Kidney epithelial cell (primary cell): ENCODE results near the gene REEP5. TPM values are rescaled to one million over a fixed set of nuclear protein-coding genes. Genes with fewer than 3 reads are reported as not detected.

Experiments used
- DNase-seq: peaks from one replicate; pipeline ENCODE4 v3.0.0-alpha.2; 2010; ENCODE audit warnings: low read depth
- H3K27me3 ChIP-seq: 2 replicates; pipeline ENCODE4 v1.6.0; 2011; ENCODE audit warnings: low read length; ENCODE audit not compliant: control insufficient read depth, insufficient read depth
- H3K36me3 ChIP-seq: 2 replicates; pipeline ENCODE4 v1.5.1; 2011; ENCODE audit warnings: low read length; ENCODE audit not compliant: control insufficient read depth, insufficient read depth
- H3K4me3 ChIP-seq: 2 replicates; pipeline ENCODE4 v1.5.1; 2011; ENCODE audit warnings: low read depth, mild to moderate bottlenecking, control low read depth, low read length
- CTCF ChIP-seq: IDR thresholded peaks from 2 replicates; pipeline ENCODE4 v1.5.1; 2011; ENCODE audit warnings: mild to moderate bottlenecking, moderate library complexity, low read length, control low read depth, inconsistent platforms; ENCODE audit not compliant: insufficient read depth, poor library complexity, severe bottlenecking
- total RNA-seq: library from RNA; depleted of rRNA; stranded (reverse); fragments of >200 nt; gene quantifications from 2 replicates; pipeline ENCODE4 v1.2.3, GENCODE V29; 2015

The REEP5 gene
- total RNA-seq, 1 donor from 2014 or later, result 79.4 TPM

GRCh38 chr5:112830378-112830777 is 91.6 kb downstream of the REEP5 start:
- DNase-seq, result no peak
- no peak for TF ChIP-seq CTCF
- no peaks in the 10 kb centered on the region for H3K27me3 ChIP-seq
- H3K4me3 ChIP-seq, result no peak overlapping the region
- no peaks in the 10 kb centered on the region for H3K36me3 ChIP-seq

Other genes with a start within 250 kb of the REEP5 start
- 31.5 and 47.0 TPM in 2 replicates for gene APC, start 184.3 kb downstream of the REEP5 start, total RNA-seq
- 96.7 and 139 TPM in 2 replicates for gene SRP19, start 60.9 kb downstream of the REEP5 start, total RNA-seq
- 13.6 and 33.4 TPM in 2 replicates for gene DCP2, start 54.6 kb upstream of the REEP5 start, total RNA-seq